Mucosa of stomach (tissue), 1 donor: ENCODE data around the gene CALML5.
"Not testable (repeated sequence)": the region's sequence is repeated elsewhere in the genome, so short reads cannot be mapped to it uniquely, and the experiment has no call there.

Experiments
- H3K27me3 ChIP-seq: one replicate; pipeline ENCODE4 v1.7.0; 2013; ENCODE audit warnings: mild to moderate bottlenecking, low read length; ENCODE audit not compliant: control insufficient read depth, insufficient read depth
- H3K36me3 ChIP-seq: one replicate; pipeline ENCODE4 v1.7.0; 2013; ENCODE audit warnings: low read length; ENCODE audit not compliant: control insufficient read depth, insufficient read depth
- H3K4me1 ChIP-seq: one replicate; pipeline ENCODE4 v1.7.0; 2013; ENCODE audit warnings: mild to moderate bottlenecking, low read length; ENCODE audit not compliant: control insufficient read depth, insufficient read depth
- H3K4me3 ChIP-seq: one replicate; pipeline ENCODE4 v1.7.0; 2013; ENCODE audit warnings: low read length
- H3K9ac ChIP-seq: one replicate; pipeline ENCODE4 v1.7.0; 2013; ENCODE audit warnings: mild to moderate bottlenecking, low read length, moderate library complexity
- H3K9me3 ChIP-seq: one replicate; pipeline ENCODE4 v1.7.0; 2013; ENCODE audit warnings: mild to moderate bottlenecking, low read length, moderate library complexity; ENCODE audit not compliant: control insufficient read depth
- donor health status: Pancreatic carcinoma.

The CALML5 gene

DNA sequence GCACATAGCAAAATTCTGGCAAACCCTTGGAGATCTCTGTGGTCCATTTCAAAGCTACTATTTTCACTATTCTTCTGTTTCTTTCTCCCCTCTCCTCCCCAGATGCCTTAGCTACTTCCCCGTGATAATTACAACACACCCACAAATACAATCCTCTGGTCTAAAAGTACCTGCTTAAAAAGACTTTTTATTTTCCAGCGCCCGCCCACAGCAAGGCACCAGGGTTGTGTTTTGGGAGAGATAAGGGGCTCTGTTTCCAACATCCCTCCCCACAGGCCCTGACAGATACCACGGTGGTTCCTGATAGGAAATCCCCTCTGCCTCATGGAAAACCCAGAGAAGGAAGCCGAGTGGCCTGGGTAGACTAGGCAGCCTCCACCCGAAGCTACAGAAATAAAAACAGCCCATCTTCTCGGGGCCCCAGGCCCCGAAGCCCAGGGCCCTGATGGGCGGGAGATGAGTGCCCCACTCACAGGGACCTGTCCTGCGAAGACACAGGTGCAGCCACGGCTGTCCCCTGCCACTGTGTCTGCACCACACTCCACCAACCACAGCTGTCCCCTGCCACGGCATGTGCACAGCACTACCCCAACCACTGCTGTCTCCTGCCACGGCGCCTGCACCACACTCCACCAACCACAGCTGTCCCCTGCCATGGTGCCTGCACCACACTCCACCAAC, 19.7 kb downstream of the CALML5 start:
- Histone ChIP-seq H3K9me3 (no peaks in the 10 kb centered on the region), H3K4me1 (peaks cover 9% of the 10 kb centered on the region), H3K27me3 (no peaks in the 10 kb centered on the region), H3K4me3 (no peak overlapping the region), H3K9ac (no peak overlapping the region), H3K36me3 (no peaks in the 10 kb centered on the region)

DNA sequence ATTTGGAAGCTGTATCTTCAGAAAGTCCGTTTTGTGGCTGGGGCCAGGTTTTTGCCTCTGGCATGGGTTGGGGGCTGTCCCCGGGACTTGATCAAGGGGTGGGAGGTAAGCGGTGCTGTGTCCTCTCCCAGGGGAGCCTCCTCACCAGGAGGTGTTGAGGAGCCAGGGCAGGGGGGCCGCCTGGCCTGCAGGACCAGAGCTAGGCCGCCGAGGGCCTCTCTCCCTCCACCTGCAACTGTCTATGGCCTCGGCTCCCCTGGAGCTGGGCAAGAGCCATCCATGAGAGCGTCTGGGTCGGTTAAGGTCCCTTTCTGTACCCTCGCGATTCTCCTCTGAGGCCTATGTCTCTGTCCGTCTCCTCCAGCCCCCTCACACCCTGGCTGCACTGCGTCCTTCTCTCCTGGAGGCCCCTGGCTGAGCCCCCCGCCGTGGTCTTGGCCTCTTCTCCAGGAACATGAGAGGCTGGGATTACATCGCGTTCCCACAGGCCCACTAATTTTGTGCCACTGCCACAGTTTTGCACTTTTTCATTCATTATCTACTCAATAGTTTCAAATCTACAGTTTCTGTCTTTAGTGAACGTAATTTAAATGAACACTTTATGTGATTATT, 20.6 kb downstream of the CALML5 start:
- Histone ChIP-seq H3K27me3 (no peaks in the 10 kb centered on the region), H3K36me3 (no peaks in the 10 kb centered on the region), H3K4me1 (peaks cover 9% of the 10 kb centered on the region), H3K9ac (no peak overlapping the region), H3K9me3 (no peaks in the 10 kb centered on the region), H3K4me3 (no peak overlapping the region)

DNA sequence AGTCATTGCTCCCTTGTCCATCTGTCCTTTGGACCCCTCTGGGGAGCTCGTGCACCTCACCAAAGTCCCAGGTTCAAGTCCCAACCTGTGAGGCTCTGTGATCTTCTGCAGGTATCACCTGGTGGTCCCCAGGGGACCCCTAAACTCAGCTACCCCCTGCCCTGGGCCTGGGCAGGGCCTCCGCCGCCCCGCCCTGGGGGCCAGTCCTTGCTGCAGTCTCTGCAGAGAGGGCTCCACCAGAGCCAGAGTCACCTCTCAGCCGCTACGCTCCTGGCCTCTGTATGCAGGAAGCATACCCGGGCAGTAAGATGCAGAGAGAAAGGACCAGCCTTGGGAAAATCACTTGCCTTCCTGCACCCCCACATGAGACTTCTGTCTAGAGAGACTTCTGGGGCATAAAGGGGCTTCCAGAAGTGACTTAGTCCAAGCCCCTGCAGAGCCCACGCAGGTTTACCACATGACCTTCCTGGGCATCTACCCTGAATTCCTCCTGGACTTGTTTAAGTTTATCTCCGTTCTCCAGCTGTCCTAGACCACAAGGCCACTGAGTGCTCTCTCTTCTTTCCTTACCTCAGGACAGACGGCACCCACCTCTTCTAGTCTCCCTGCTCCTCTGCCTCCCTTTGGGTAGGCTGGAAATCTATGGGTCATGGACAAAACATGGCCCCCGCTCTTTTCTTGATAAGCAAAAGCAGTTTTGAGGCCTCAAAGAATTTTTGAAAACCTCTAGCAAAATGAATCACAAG, 21.2 kb downstream of the CALML5 start:
- H3K36me3 ChIP-seq, result no peaks in the 10 kb centered on the region
- no peak overlapping the region for H3K4me3 ChIP-seq
- no peaks in the 10 kb centered on the region for H3K27me3 ChIP-seq
- no peaks in the 10 kb centered on the region for H3K9me3 ChIP-seq
- H3K4me1 ChIP-seq, result peaks cover 9% of the 10 kb centered on the region
- no peak overlapping the region for H3K9ac ChIP-seq

DNA sequence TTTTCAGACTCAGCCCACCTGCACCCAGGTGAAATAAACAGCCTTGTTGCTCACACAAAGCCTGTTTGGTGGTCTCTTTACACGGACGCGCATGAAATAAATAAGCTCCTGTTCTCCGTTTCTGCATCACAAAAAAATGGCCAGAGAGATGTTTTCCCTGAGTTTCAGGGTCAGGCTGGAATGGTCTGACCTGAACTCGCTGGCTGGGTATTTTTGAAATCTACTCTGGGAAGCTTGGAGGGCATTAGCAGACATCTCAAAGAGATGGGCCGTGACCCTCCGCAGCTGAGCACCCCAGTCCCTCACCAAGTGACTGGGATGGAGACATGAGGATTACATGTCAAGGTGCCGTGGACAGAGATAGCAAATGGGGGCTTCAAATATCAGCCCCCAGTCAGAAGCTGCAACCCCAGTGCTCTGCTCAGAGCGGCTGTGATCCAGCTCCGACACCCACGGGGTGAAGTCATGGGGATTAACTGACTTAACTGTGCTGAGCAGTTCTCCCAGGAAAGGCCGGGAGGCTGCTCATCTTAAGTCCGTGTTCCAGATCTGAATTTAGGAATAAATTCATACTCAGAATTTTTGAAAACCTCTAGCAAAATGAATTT, 22.3 kb downstream of the CALML5 start:
- H3K4me3 ChIP-seq, result no peak overlapping the region
- no peak overlapping the region for H3K9ac ChIP-seq
- H3K4me1 ChIP-seq, result peaks cover 9% of the 10 kb centered on the region
- H3K27me3 ChIP-seq, result no peaks in the 10 kb centered on the region
- no peaks in the 10 kb centered on the region for H3K36me3 ChIP-seq
- no peaks in the 10 kb centered on the region for H3K9me3 ChIP-seq

DNA sequence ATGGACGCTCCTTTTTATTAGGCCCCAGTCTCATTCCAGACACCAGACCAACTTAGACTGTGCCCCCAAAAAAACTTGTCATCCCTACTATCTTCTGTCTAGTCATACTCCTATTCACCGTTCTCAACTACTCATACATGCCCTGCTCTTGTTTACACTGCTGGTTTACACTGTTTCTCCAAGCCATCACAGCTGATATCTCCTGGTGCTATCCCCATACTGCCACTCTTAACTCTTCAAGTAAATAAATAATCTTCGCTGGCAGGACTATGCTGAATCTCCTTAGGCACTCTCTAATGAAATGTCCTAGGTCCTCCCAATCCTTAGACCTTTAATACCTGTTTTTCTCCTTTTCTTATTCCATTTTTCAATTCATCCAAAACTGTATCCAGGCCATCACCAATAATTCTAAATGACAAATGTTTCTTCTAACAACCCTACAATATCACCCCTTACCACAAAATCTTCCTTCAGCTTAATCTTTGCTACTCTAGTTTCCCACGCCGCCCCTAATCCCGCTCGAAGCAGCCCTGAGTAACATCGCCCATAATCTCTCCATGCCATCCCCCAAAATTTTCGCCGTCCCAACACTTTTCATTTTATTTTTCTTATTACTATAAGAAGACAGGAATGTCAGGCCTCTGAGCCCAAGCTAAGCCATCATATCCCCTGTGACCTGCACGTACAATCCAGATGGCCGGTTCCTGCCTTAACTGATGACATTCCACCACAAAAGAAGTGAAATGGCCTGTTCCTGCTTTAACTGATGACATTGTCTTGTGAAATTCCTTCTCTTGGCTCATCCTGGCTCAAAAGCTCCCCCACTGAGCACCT, 23.2 kb downstream of the CALML5 start:
- H3K4me3 ChIP-seq, H3K9ac ChIP-seq, H3K36me3 ChIP-seq, H3K27me3 ChIP-seq, H3K4me1 ChIP-seq, H3K9me3 ChIP-seq: not testable (repeated sequence)

DNA sequence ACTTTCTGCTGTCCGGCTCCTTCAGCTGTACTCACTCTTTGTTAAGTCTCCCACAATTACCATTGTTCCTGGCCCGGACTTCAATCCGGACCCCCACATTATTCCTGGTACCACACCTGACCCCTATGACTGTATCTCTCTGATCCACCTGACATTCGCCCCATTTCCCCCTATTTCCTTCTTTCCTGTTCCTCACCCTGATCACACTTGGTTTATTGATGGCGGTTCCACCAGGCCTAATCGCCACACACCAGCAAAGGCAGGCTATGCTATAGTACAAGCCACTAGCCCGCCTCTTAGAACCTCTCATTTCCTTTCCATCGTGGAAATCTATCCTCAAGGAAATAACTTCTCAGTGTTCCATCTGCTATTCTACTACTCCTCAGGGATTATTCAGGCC, 24.3 kb downstream of the CALML5 start:
- H3K4me1 ChIP-seq, H3K27me3 ChIP-seq, H3K36me3 ChIP-seq, H3K9me3 ChIP-seq, H3K9ac ChIP-seq, H3K4me3 ChIP-seq: not testable (repeated sequence)

DNA sequence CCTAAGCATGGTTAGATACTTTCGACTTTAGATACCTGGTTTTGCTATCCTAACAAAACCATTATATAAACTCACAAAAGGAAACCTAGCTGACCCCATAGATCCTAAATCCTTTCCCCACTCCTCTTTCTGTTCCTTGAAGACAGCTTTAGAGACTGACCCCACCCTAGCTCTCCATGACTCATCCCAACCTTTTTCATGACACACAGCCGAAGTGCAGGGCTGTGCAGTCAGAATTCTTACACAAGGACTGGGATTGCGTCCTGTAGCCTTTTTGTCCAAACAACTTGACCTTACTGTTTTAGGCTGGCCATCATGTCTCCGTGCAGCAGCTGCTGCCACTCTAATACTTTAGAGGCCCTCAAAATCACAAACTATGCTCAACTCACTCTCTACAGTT, 24.7 kb downstream of the CALML5 start:
- not testable (repeated sequence) for H3K27me3 ChIP-seq, H3K4me1 ChIP-seq, H3K9me3 ChIP-seq, H3K9ac ChIP-seq, H3K4me3 ChIP-seq, H3K36me3 ChIP-seq

DNA sequence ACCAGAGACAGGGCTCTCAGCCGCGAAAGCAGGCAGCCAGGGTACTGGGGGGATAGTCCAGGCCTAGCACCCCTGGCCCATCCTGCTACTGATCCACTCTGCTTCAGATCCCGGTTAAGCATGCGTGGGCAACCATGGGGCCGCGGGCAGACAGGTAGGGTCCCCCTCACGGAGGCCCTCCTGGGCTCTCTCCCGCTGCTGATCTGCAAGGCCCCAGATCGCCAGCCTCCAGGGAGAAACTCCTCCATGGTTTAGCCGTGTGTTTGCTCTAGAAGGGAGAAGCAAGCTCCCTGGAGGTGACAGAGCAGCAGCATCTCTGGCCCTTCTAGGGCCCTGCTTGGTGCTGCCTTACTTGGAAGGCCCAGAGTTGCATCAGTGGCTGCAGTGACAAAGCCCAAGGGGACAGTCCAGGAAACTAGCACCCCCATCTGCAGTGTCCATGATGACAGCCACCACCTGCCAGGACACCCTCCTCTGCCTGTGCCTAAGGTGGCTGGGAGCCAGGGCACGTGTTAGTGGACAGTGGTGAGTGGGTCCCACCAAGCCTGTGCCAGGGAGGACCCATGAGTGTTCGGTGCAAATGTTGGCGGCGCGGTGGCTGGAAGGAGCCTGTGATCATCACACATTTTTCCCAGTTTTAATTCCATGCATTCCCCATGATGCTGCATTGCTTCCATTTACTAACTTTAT, 29.2 kb downstream of the CALML5 start:
- Histone ChIP-seq H3K9me3 (no peaks in the 10 kb centered on the region), H3K27me3 (no peaks in the 10 kb centered on the region), H3K36me3 (no peaks in the 10 kb centered on the region), H3K4me1 (peaks cover 39% of the 10 kb centered on the region), H3K4me3 (no peak overlapping the region), H3K9ac (no peak overlapping the region)

DNA sequence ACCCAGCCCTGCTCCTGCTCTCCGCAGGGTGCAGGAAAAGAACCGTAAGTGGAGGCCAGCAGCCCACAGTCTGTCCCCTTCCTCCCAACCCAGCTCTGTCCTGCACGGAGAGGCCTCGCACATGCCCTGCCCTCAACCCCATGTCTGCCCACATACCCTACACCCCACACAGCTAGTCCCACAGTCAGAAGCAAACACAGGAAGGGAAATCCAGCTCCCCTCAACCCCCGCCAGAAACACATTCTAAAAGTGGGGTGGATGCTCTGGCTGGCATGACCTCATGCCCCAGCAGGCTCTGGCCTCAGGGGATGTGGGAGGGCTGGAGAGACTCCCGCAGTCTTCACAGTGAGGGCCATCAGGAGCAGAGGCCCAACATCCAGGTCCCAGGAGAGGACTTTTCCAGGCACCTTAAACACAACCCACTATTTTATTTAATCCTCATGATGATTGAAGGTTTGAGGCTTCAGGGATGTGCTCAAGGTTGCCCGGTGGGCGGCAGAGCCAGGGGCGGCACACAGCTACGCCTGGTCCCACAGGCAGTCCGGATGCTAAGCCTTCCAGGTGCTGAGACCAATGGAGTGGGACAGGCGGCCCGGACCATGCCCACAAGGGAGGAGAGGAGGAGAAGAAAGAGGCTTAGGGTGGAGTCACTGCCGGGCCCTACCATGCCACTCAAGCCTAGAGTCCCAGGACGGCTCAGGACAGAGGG, 29.9 kb downstream of the CALML5 start:
- no peaks in the 10 kb centered on the region for H3K27me3 ChIP-seq
- H3K4me3 ChIP-seq, result no peak overlapping the region
- no peaks in the 10 kb centered on the region for H3K36me3 ChIP-seq
- H3K9me3 ChIP-seq, result no peaks in the 10 kb centered on the region
- peak overlapping the region; percentile 5 for H3K9ac ChIP-seq
- peaks cover 39% of the 10 kb centered on the region for H3K4me1 ChIP-seq

DNA sequence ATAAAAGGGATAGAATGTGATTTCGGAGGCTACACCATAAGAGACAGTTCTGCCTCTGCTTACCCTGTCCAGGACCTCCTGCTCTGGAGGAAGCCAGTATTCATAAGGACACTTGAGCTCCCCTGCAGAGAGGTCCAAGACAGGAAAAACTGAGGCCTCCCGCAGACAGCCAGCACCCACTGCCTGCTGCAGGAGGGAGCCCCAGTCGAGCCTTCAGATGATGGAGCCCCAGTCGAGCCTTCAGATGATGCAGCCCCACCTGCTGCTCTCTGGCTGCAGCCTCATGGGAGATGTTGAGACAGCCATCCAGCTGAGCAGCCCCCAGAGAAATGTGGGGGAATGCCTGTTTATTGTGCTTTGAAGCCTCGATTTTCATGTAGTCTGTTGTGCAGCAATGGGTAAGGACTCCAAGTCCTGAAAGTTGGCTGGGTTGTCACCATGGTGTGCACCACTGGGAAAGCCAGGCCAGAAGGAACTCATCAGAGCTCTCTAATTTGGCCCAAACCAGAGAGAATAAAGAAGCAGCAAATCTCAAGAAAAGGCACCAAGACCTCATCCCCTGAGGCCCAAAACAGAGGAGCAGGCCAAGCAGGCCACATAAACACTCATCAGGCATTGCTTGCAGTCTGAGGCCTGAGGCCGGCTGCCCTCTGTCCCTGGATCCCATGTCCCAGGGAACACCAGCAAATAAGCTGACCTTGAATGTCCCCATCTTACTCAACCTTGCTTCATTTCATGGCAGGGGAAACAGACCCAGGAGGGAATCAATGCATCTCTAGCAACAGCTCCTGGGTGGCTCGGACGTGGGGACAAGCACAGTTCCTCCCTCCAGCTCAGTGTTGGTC, 30.9 kb downstream of the CALML5 start:
- peaks cover 39% of the 10 kb centered on the region for H3K4me1 ChIP-seq
- H3K36me3 ChIP-seq, result no peaks in the 10 kb centered on the region
- no peaks in the 10 kb centered on the region for H3K9me3 ChIP-seq
- no peaks in the 10 kb centered on the region for H3K27me3 ChIP-seq
- peak overlapping the region; percentile 80 for H3K9ac ChIP-seq
- no peak overlapping the region for H3K4me3 ChIP-seq
